Thoracic aorta (tissue), 2 donors: ENCODE measurements around the gene ADSS2. TPM values are rescaled to one million over a fixed set of nuclear protein-coding genes. Genes with fewer than 3 reads are reported as not detected.

ENCODE experiments used
- ATAC-seq: fragments of 150-250 bp; one replicate; pipeline ENCODE4 v1.8.0; 2017; ENCODE audit warnings: low read depth; ENCODE audit not compliant: insufficient number of reproducible peaks, low FRiP score
- DNase-seq: peaks from one replicate; pipeline ENCODE4 v3.0.0-alpha.2; 2020; ENCODE audit warnings: low spot score
- H3K27ac ChIP-seq, 2 donors: fragments of 200-600 bp; sonication (generic); 1 replicate in 1 of 2; 2 replicates in 1 of 2; pipeline ENCODE4 v1.5.1; 2016; ENCODE audit warnings: mild to moderate bottlenecking in 2 of 2, moderate library complexity in 2 of 2
- H3K27me3 ChIP-seq: fragments of 200-600 bp; sonication (generic); replicated peaks from 2 replicates; pipeline ENCODE4 v1.6.0; 2016; ENCODE audit warnings: mild to moderate bottlenecking; ENCODE audit not compliant: insufficient read depth
- H3K36me3 ChIP-seq: fragments of 200-600 bp; sonication (generic); one replicate; pipeline ENCODE4 v1.5.1; 2016
- H3K4me1 ChIP-seq, 2 donors: fragments of 200-600 bp; sonication (generic); 1 replicate in 1 of 2; 2 replicates in 1 of 2; pipeline versions ENCODE4 v1.5.1 to v1.6.0; 2016; ENCODE audit warnings: low read depth in 2 of 2, mild to moderate bottlenecking in 1 of 2; ENCODE audit not compliant: control insufficient read depth in 1 of 2
- H3K4me3 ChIP-seq: fragments of 200-600 bp; sonication (generic); 2 replicates; pipeline ENCODE4 v1.5.1; 2016; ENCODE audit warnings: mild to moderate bottlenecking
- H3K9me3 ChIP-seq: fragments of 200-600 bp; sonication (generic); 2 replicates; pipeline ENCODE4 v1.5.1; 2016
- total RNA-seq, 2 donors: library from RNA; depleted of rRNA; stranded (reverse); fragments of >200 nt; gene quantifications; one replicate each; pipeline versions ENCODE4 v1.1.0 to v1.2.3, GENCODE V29; 2016
- TF ChIP-seq, protein P1 (sequence below): fragments of 200-600 bp; sonication (generic); IDR thresholded peaks from one replicate; pipeline ENCODE4 v1.5.1; 2019; ENCODE audit warnings: antibody characterized with exemption

ADSS2 gene
- total RNA-seq, 2 donors from 2014 or later, result 51.7 to 53.2 TPM

- Histone ChIP-seq H3K27ac (peak overlapping the region in 1 of 2 donors; percentile 97), H3K36me3 (no peaks in the 10 kb centered on the region), H3K27me3 (no peaks in the 10 kb centered on the region), H3K4me1 (peaks cover 17 to 56% of the 10 kb centered on the region in 2 donors), H3K4me3 (peak overlapping the region; percentile 96), H3K9me3 (no peaks in the 10 kb centered on the region)
- TF ChIP-seq, protein P1, sequence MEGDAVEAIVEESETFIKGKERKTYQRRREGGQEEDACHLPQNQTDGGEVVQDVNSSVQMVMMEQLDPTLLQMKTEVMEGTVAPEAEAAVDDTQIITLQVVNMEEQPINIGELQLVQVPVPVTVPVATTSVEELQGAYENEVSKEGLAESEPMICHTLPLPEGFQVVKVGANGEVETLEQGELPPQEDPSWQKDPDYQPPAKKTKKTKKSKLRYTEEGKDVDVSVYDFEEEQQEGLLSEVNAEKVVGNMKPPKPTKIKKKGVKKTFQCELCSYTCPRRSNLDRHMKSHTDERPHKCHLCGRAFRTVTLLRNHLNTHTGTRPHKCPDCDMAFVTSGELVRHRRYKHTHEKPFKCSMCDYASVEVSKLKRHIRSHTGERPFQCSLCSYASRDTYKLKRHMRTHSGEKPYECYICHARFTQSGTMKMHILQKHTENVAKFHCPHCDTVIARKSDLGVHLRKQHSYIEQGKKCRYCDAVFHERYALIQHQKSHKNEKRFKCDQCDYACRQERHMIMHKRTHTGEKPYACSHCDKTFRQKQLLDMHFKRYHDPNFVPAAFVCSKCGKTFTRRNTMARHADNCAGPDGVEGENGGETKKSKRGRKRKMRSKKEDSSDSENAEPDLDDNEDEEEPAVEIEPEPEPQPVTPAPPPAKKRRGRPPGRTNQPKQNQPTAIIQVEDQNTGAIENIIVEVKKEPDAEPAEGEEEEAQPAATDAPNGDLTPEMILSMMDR, result no peak
- DNase-seq, result no peak
- no peak for ATAC-seq
These were observed 1.7 kb downstream of the ADSS2 start for GRCh38 chr1:244449936-244450508.

DNA sequence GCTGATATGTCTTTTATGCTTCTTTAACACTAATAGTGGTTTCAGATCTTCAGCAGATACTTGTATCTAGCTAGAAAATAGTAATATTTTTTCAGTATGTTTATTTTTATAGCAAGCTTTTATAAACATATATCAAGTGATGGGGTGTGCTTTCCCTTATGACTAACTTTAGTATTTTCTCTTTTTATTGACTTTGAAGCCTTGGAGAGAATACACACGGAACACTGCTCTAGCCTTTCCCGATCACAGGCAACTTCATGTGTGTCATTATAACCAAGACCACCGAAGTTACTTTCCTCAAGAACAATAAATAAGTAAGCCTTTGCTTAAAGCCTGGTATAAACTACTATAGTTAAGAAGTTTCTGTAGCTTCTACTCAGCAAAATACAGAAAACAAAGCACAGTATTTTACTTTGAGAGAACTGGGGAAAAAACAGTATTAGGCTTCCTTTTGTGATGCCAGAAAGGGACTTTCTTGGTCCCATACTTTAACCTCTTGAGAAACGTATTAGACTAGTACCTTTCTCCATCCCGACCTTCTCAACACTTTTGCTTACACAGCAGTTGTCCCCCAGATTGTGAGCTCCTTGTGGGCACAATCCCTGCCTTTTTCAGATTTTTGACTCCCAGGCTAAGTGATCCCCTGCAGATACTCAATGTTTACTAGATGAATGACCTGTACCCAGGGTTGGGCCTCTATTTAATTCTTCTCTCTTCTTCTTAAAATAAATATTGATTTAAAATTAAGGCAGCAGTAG lies 3.3 kb downstream of the ADSS2 start:
- peaks cover 23 to 60% of the 10 kb centered on the region in 2 donors for H3K4me1 ChIP-seq
- H3K27me3 ChIP-seq, result no peaks in the 10 kb centered on the region
- TF ChIP-seq, protein P1, result no peak
- no peak overlapping the region for H3K27ac ChIP-seq
- no peak overlapping the region for H3K4me3 ChIP-seq
- H3K36me3 ChIP-seq, result no peaks in the 10 kb centered on the region
- no peaks in the 10 kb centered on the region for H3K9me3 ChIP-seq
- DNase-seq, result no peak
- ATAC-seq, result no peak

GRCh38 chr1:244447552-244447951 lies 4.2 kb downstream of the ADSS2 start:
- Histone ChIP-seq H3K27ac (no peak overlapping the region), H3K36me3 (no peaks in the 10 kb centered on the region), H3K9me3 (no peaks in the 10 kb centered on the region), H3K4me1 (peaks cover 23 to 60% of the 10 kb centered on the region in 2 donors), H3K4me3 (no peak overlapping the region), H3K27me3 (no peaks in the 10 kb centered on the region)
- no peak for DNase-seq
- TF ChIP-seq, protein P1, result no peak
- no peak for ATAC-seq

DNA sequence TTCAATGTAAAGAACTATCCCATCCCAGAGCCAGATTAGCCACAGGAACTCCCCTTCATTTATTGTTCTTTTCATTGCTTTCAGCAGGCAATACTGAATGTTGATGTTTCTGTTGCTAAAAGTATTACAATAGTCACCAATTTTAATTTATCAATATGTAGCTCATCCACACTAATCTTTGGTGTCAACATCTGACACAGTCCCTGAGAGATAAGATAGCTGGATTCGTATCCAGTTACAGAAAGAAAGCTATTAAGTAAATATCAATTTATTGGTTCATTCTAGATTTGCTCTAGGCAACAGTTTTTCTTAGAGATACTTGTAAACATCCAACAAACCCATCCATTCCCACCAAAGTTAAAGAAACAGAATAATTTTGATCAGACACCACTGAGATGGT lies 4.7 kb downstream of the ADSS2 start:
- no peak overlapping the region for H3K27ac ChIP-seq
- H3K4me1 ChIP-seq, result peaks cover 23 to 55% of the 10 kb centered on the region in 2 donors
- TF ChIP-seq, protein P1, result no peak
- no peaks in the 10 kb centered on the region for H3K27me3 ChIP-seq
- H3K4me3 ChIP-seq, result no peak overlapping the region
- H3K36me3 ChIP-seq, result no peaks in the 10 kb centered on the region
- no peaks in the 10 kb centered on the region for H3K9me3 ChIP-seq
- no peak for ATAC-seq
- no peak for DNase-seq

DNA sequence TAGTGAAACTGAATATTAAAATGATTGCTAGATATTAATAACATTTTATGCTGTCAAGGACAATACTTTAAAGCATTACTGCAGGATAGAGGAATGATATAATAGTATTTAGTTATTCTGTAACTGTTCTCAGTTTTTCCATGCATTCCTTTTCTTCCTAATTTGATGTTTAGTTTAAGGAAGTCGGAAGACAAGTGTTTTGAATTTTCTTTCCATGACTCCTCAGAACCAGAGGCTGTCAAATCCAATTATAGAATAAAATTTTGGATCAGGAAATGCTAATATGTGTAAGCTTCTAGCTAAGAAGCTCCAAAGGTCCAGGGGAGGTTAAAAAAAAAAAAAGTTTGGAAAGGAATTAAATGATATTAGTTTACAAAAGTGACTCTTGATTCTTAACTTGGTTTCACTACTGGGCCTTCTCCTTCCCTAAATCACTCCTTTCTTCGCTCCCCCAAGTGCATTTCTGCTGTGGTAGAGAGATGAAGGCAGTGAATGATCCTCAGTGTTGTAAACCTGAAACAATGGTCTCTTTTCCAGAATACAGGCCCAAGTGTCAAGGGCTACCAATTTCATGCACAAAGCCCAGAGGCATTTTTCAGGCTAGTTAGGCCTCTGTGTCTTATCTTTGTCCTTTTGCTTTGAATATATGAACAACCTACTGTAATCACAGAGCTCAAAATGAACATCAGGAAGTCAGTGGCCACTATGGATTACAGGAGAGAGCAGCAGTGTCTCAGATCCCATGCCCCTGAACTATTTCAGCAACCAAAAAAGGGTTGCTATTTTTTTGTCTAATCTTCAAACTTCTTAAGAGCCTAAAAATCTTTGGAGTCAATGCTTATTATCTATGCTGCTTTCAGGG lies 6.2 kb downstream of the ADSS2 start:
- DNase-seq, result no peak
- Histone ChIP-seq H3K27ac (peak overlapping the region; percentile 34 to 49), H3K36me3 (no peaks in the 10 kb centered on the region), H3K9me3 (no peaks in the 10 kb centered on the region), H3K27me3 (no peaks in the 10 kb centered on the region), H3K4me3 (peak overlapping the region; percentile 40), H3K4me1 (peaks cover 23 to 54% of the 10 kb centered on the region in 2 donors)
- TF ChIP-seq, protein P1, result no peak
- no peak for ATAC-seq
